ENCODE results near the gene ARHGEF33. TPM values are rescaled to one million over a fixed set of nuclear protein-coding genes. Genes with fewer than 3 reads are reported as not detected.
A peak's percentile ranks its signal among the peaks of the same experiment; 100 is the strongest.

Gene ARHGEF33
- total and polyA plus RNA-seq, 2 of the 13 experiments (the other 11 are each of a cell fraction or from before 2014, with no cell fraction given): 0.04 TPM; not detected in 1

GRCh38 chr2:38947241-38948239, 57.9 kb downstream of the ARHGEF33 start (continued):
- TF ChIP-seq ATF2 (CRISPR knock-in tag; IDR thresholded peaks at IDR 0.05): no peak; the same call in 1 of the 2 replicates
- peak; percentile 24; the same call in 1 of the 2 replicates for TF ChIP-seq ZFP91 (CRISPR knock-in tag; IDR thresholded peaks at IDR 0.05; ENCODE audit: borderline replicate concordance)
- no peak for TF ChIP-seq AGO2 (optimal IDR thresholded peaks at IDR 0.05; ENCODE audit: low read depth, low read length)
- no peak for TF ChIP-seq KDM5A (IDR thresholded peaks at IDR 0.05; ENCODE audit: borderline replicate concordance, low read length)
- no peak for TF ChIP-seq KDM1A (CRISPR knock-in tag; IDR thresholded peaks at IDR 0.05)
- TF ChIP-seq SMARCE1 (IDR thresholded peaks at IDR 0.05; ENCODE audit: borderline replicate concordance): no peak
- TF ChIP-seq SP1 (IDR thresholded peaks at IDR 0.05): no peak
- no peak for TF ChIP-seq SP1 (CRISPR knock-in tag; IDR thresholded peaks at IDR 0.05)
